Nephron (organoid): ENCODE measurements around the gene TM9SF3.
"Not testable (repeated sequence)": the region's sequence is repeated elsewhere in the genome, so short reads cannot be mapped to it uniquely, and the experiment has no call there.

Experiments
- H3K27ac Mint-ChIP-seq, 3 experiments: 2 replicates each; pipeline ENCODE4 v1.8.0; 2020; ENCODE audit warnings: mixed read lengths in 3 of 3, mild to moderate bottlenecking in 2 of 3, moderate library complexity in 1 of 3
- H3K27me3 Mint-ChIP-seq: 2 replicates; pipeline ENCODE4 v1.8.0; 2021; ENCODE audit warnings: low read depth, mild to moderate bottlenecking, moderate library complexity, mixed read lengths
- H3K36me3 Mint-ChIP-seq: 2 replicates; pipeline ENCODE4 v1.8.0; 2020; ENCODE audit warnings: low read depth, mixed read lengths
- H3K4me1 Mint-ChIP-seq: 2 replicates; pipeline ENCODE4 v1.8.0; 2020; ENCODE audit warnings: mixed read lengths
- H3K4me3 Mint-ChIP-seq, 3 experiments: 2 replicates each; pipeline ENCODE4 v1.8.0; 2020; ENCODE audit warnings: mild to moderate bottlenecking in 3 of 3, mixed read lengths in 3 of 3, moderate library complexity in 2 of 3
- H3K9me3 Mint-ChIP-seq: 2 replicates; pipeline ENCODE4 v1.8.0; 2020; ENCODE audit warnings: mixed read lengths
- TF ChIP-seq, protein P1 (sequence below), 3 experiments: fragments of 200-600 bp; sonication (generic); IDR thresholded peaks; one replicate each; pipeline ENCODE4 v1.5.0; 2021; ENCODE audit warnings: antibody characterized with exemption in 3 of 3; ENCODE audit not compliant: unreplicated experiment in 3 of 3

TM9SF3 gene

DNA sequence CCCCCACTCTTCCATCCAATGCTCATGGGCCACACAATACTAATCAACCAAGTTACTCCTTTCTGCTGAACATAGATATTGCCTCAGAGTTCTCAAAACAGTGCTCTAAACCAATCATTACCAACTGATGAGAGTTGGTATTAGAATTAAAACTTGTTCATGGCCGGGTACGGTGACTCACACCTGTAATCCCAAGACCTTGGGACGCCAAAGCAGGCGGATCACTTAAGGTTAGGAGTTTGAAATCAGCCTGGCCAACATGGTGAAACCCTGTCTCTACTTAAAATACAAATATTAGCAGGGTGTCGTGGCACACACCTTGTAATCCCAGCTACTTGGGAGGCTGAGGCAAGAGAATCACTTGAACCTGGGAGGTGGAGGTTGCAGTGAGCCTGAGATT is 8.2 kb downstream of the TM9SF3 start:
- TF ChIP-seq, protein P1, sequence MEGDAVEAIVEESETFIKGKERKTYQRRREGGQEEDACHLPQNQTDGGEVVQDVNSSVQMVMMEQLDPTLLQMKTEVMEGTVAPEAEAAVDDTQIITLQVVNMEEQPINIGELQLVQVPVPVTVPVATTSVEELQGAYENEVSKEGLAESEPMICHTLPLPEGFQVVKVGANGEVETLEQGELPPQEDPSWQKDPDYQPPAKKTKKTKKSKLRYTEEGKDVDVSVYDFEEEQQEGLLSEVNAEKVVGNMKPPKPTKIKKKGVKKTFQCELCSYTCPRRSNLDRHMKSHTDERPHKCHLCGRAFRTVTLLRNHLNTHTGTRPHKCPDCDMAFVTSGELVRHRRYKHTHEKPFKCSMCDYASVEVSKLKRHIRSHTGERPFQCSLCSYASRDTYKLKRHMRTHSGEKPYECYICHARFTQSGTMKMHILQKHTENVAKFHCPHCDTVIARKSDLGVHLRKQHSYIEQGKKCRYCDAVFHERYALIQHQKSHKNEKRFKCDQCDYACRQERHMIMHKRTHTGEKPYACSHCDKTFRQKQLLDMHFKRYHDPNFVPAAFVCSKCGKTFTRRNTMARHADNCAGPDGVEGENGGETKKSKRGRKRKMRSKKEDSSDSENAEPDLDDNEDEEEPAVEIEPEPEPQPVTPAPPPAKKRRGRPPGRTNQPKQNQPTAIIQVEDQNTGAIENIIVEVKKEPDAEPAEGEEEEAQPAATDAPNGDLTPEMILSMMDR (IDR thresholded peaks at IDR 0.05; ENCODE audit: unreplicated experiment in 3 of 3), result no peak
- Mint-ChIP-seq H3K4me3 (no peak overlapping the region), H3K27ac (no peak overlapping the region), H3K27me3 (no peaks in the 10 kb centered on the region), H3K9me3 (no peaks in the 10 kb centered on the region), H3K36me3 (peaks cover 20% of the 10 kb centered on the region), H3K4me1 (peaks cover 38% of the 10 kb centered on the region)

DNA sequence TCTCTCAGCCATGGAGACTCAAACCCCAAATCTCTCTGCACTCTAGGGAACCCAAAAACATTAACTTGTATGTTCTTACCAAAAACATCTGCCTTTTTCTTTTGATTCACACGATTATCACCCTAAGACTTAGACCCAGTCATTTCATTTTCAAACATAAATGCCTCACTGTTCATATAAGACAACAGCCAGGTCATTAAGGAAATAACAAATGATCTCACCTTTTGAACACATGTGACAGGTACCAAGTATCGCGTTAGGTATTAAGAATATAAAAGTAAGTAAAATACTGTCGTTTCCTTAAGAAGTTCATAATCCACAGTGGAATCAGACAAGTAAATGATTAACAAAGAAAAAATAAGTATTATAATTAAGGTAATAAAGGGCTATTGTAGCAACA is 8.8 kb downstream of the TM9SF3 start:
- TF ChIP-seq, protein P1 (IDR thresholded peaks at IDR 0.05; ENCODE audit: unreplicated experiment in 3 of 3), result no peak
- peaks cover 26% of the 10 kb centered on the region for H3K36me3 Mint-ChIP-seq
- H3K4me1 Mint-ChIP-seq, result peaks cover 37% of the 10 kb centered on the region
- H3K9me3 Mint-ChIP-seq, result no peaks in the 10 kb centered on the region
- H3K27me3 Mint-ChIP-seq, result no peaks in the 10 kb centered on the region
- no peak overlapping the region for H3K4me3 Mint-ChIP-seq
- H3K27ac Mint-ChIP-seq, result no peak overlapping the region

DNA sequence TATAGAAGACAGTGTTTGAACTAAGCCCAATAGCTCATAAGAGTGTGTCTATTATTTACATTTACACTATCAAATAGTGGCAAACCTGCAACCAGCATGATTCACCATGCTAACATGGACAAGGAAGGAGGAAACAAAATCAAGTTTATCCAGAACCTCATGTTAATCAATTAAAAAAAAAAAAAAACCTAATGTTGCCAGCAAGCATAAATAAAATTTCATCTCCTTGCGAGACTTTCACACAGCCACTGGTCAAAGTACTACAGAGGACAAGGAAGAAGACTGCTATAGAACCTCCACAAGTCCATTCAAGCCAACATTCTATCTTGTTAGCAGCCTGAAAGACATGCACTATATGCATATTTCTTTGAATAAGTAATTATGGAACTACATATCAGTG is 9.7 kb downstream of the TM9SF3 start:
- Mint-ChIP-seq H3K9me3 (no peaks in the 10 kb centered on the region), H3K4me1 (peaks cover 38% of the 10 kb centered on the region), H3K36me3 (peaks cover 32% of the 10 kb centered on the region), H3K4me3 (no peak overlapping the region), H3K27me3 (no peaks in the 10 kb centered on the region), H3K27ac (peak overlapping the region in 1 of 3 experiments; percentile 22)
- TF ChIP-seq, protein P1 (IDR thresholded peaks at IDR 0.05; ENCODE audit: unreplicated experiment in 3 of 3), result no peak

DNA sequence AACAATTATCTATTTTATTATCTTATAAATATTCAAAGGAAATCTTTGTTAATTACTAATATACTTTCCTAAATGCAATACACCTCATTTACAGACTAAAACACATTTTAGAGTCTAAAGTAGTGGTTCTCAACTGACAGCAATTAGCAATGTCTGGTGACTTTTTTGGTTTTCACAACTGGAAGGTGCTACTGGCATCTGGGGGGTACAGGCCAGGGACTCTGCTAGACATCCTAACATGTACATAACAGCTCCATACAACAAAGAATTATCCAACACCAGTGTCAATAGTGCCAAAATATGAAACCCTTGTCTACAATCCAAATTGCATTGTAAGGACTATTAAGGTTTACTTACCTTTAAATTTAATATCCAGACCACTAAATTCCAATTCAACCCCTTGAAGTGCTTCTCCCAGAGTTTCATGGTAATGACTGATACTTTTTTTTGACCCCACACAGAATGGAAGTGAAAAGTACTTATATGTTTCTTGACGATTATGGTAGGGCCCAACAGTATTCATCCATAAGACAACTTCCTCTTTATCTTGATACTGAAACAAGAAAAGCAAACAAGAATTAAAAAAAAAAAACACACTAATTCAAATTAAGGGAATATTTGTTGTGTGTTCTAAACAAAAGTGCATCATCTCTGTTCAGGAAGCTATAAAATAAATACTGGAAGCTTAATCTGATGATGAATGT is 10.4 kb downstream of the TM9SF3 start:
- peaks cover 32% of the 10 kb centered on the region for H3K4me1 Mint-ChIP-seq
- H3K27ac Mint-ChIP-seq, result no peak overlapping the region
- H3K4me3 Mint-ChIP-seq, result no peak overlapping the region
- peaks cover 38% of the 10 kb centered on the region for H3K36me3 Mint-ChIP-seq
- TF ChIP-seq, protein P1 (IDR thresholded peaks at IDR 0.05; ENCODE audit: unreplicated experiment in 3 of 3), result no peak
- H3K9me3 Mint-ChIP-seq, result no peaks in the 10 kb centered on the region
- H3K27me3 Mint-ChIP-seq, result no peaks in the 10 kb centered on the region

DNA sequence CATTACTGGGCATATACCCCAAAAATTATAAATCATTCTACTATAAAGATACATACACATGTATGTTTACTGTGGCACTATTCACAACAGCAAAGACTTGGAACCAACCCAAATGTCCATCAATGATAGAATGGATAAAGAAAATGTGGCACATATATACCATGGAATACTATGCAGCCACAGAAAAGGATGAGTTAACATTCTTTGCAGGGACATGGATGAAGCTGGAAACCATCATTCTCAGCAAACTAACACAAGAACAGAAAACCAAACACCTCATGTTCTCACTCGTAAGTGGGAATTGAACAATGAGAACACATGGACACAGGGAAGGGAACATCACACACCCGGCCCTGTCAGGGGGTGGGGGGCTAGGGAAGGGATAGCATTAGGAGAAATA is 12.2 kb downstream of the TM9SF3 start:
- H3K27ac Mint-ChIP-seq, H3K4me3 Mint-ChIP-seq, H3K27me3 Mint-ChIP-seq, H3K9me3 Mint-ChIP-seq: not testable (repeated sequence)
- H3K4me1 Mint-ChIP-seq, result peaks cover 16% of the 10 kb centered on the region
- H3K36me3 Mint-ChIP-seq, result peaks cover 47% of the 10 kb centered on the region

DNA sequence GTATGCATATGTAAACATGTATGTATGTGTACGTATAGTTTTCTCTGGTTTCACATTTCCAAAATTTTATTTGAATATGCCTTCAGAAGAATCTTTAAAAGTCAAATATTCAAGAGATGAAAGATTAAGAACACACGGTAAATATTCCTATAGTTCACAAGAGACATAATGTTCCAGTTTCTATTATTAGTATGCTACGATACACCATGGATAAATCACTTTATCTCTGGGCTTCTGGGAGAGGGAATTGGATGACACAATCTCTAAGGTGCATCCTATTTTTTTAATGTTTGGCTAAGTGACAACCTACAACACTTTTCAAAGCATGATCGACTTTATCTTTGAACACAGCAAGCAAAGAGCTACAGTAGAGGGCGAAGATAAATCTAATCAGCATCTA is 13.8 kb downstream of the TM9SF3 start:
- H3K27me3 Mint-ChIP-seq, result no peaks in the 10 kb centered on the region
- TF ChIP-seq, protein P1 (IDR thresholded peaks at IDR 0.05; ENCODE audit: unreplicated experiment in 3 of 3), result no peak
- no peak overlapping the region for H3K27ac Mint-ChIP-seq
- no peak overlapping the region for H3K4me3 Mint-ChIP-seq
- peaks cover 8% of the 10 kb centered on the region for H3K4me1 Mint-ChIP-seq
- H3K36me3 Mint-ChIP-seq, result peaks cover 57% of the 10 kb centered on the region
- H3K9me3 Mint-ChIP-seq, result no peaks in the 10 kb centered on the region
